SK-N-MC (cell line): ENCODE measurements around the gene MFAP2.
"Not testable (repeated sequence)": the region's sequence is repeated elsewhere in the genome, so short reads cannot be mapped to it uniquely, and the experiment has no call there.

Experiments
- DNase-seq: peaks from one replicate; pipeline ENCODE4 v3.0.0-alpha.2; 2011; ENCODE audit warnings: low read depth, low spot score
- H3K27ac ChIP-seq: fragments of 200-600 bp; sonication (generic); 2 replicates; pipeline ENCODE4 v1.5.1; 2016; ENCODE audit warnings: mixed run types
- H3K36me3 ChIP-seq: fragments of 200-600 bp; sonication (generic); 2 replicates; pipeline ENCODE4 v1.6.1; 2017; ENCODE audit warnings: antibody characterized with exemption, low read length, mixed read lengths; ENCODE audit not compliant: insufficient read depth
- H3K4me3 ChIP-seq: fragments of 200-600 bp; sonication (generic); 2 replicates; pipeline ENCODE4 v1.5.1; 2016
- H3K9ac ChIP-seq: fragments of 200-600 bp; sonication (generic); 2 replicates; pipeline ENCODE4 v1.8.0; 2017; ENCODE audit warnings: mixed run types, mixed read lengths; ENCODE audit not compliant: insufficient read length
- H3K9me3 ChIP-seq: fragments of 200-600 bp; sonication (generic); 2 replicates; pipeline ENCODE4 v1.6.1; 2017; ENCODE audit warnings: low read depth, mild to moderate bottlenecking, antibody characterized with exemption, low read length, moderate library complexity, mixed read lengths
- EZH2 ChIP-seq: fragments of 200-600 bp; sonication (generic); IDR thresholded peaks from one replicate; pipeline ENCODE4 v1.6.1; 2017; ENCODE audit warnings: antibody characterized with exemption
- FOXP2 ChIP-seq: optimal IDR thresholded peaks from 2 replicates; pipeline ENCODE3; 2011; ENCODE audit warnings: mild to moderate bottlenecking, moderate library complexity; ENCODE audit not compliant: insufficient read depth; ENCODE audit errors: extremely low read length, control extremely low read depth
- POLR2AphosphoS5 ChIP-seq: IDR thresholded peaks from 2 replicates; pipeline ENCODE4 v1.6.1; 2012; ENCODE audit warnings: mild to moderate bottlenecking, low read depth, low read length, borderline replicate concordance

The MFAP2 gene

GRCh38 chr1:16954579-16954978 lies 25.8 kb downstream of the MFAP2 start:
- DNase-seq: no peak
- no peak overlapping the region for H3K9ac ChIP-seq
- H3K9me3 ChIP-seq: no peaks in the 10 kb centered on the region
- H3K27ac ChIP-seq: no peak overlapping the region
- H3K36me3 ChIP-seq: no peaks in the 10 kb centered on the region
- TF ChIP-seq FOXP2 (no peak), EZH2 (no peak), POLR2AphosphoS5 (no peak)
- no peak overlapping the region for H3K4me3 ChIP-seq

DNA sequence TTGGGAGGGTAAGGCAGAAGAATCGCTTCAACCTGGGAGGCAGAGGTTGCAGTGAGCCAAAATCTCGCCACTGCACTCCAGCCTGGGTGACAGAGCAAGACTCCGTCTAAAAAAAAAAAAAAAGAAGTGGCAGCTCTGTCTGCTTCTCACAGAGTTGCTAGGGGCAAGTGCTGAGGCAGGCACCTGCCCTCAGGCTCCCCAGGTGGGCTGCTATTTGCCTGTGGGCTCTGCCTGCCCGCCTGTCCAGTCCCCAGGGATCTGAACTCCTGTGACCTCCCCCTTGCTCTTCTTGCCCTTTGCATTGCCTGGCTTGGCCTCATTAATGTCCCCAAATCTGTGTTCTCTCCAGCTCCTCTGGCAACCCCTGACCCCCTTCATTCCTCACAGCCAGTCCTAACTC lies 28.0 kb downstream of the MFAP2 start:
- H3K9me3 ChIP-seq, H3K4me3 ChIP-seq, H3K9ac ChIP-seq, H3K36me3 ChIP-seq, H3K27ac ChIP-seq, DNase-seq: not testable (repeated sequence)

GRCh38 chr1:16949026-16949425 lies 31.4 kb downstream of the MFAP2 start:
- not testable (repeated sequence) for H3K27ac ChIP-seq, H3K36me3 ChIP-seq, H3K4me3 ChIP-seq, DNase-seq, H3K9ac ChIP-seq, H3K9me3 ChIP-seq

DNA sequence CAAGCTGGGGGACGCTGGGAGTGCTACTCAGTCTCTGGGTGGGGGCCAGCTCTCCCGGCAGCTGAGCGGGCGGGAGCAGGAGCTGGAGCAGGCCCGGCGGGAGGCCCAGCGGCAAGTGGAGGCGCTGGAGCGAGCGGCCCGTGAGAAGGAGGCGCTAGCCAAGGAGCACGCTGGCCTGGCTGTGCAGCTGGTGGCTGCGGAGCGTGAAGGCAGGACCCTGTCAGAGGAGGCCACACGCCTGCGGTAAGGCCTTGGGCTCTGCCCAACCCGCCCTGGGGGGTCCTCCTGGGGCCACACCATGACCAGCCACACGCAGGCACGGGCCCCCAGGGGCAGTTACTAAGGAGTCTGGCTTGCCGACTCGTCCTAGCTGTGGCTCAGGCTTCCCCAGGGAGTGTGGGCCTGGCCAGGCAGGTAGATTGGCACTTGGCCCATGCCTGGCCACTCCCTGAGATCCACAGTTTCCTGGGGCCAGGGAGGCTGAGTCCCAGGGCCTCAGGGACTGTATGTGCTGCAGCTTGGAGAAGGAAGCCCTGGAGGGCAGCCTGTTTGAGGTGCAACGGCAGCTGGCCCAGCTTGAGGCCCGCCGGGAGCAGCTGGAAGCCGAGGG lies 32.0 kb downstream of the MFAP2 start:
- not testable (repeated sequence) for DNase-seq, H3K9ac ChIP-seq, H3K9me3 ChIP-seq, H3K4me3 ChIP-seq, H3K27ac ChIP-seq, H3K36me3 ChIP-seq

DNA sequence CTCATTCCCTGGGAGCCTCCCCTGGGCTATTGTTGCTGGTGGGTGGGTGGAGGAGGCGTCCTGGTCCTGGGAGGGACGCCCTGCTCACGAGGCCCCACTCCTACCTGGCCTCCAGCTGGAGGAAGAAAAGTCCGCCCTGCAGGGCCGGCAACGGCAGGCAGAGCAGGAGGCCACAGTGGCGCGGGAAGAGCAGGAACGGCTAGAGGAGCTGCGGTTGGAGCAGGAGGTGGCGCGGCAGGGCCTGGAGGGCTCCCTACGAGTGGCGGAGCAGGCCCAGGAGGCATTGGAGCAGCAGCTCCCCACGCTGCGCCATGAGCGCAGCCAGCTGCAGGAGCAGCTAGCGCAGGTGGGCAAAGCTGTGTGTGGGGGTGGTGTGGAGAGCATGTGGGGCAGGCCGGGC lies 33.8 kb downstream of the MFAP2 start:
- H3K27ac ChIP-seq: no peak overlapping the region
- H3K9ac ChIP-seq: no peak overlapping the region
- no peaks in the 10 kb centered on the region for H3K36me3 ChIP-seq
- H3K4me3 ChIP-seq: no peak overlapping the region
- no peak for DNase-seq
- TF ChIP-seq EZH2 (no peak), POLR2AphosphoS5 (no peak), FOXP2 (no peak)
- no peaks in the 10 kb centered on the region for H3K9me3 ChIP-seq

DNA sequence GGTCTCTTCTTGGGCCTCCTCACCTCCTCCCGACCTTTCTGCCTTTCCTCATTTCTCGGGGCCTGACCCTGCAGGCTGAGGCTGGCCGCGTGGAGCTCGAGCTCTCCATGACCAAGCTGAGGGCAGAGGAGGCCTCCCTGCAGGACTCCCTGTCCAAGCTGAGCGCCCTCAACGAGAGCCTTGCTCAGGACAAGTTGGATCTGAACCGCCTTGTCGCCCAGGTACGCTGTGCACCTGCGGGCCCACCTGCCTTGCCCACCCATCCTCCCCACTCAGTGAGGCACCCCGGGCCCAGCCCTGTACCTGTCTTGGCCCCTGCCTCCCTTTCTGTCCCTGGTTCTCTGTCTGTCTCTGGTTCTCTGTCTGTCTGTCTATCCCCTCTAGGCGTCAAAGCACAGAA lies 34.2 kb downstream of the MFAP2 start:
- H3K9ac ChIP-seq, DNase-seq, H3K9me3 ChIP-seq, H3K36me3 ChIP-seq, H3K4me3 ChIP-seq, H3K27ac ChIP-seq: not testable (repeated sequence)

- not testable (repeated sequence) for H3K27ac ChIP-seq, H3K9me3 ChIP-seq, H3K4me3 ChIP-seq, H3K9ac ChIP-seq, H3K36me3 ChIP-seq, DNase-seq
Measured at GRCh38 chr1:16945512-16945911, 34.9 kb downstream of the MFAP2 start.

- H3K9ac ChIP-seq: no peak overlapping the region
- no peak for TF ChIP-seq EZH2
- TF ChIP-seq POLR2AphosphoS5: no peak
- TF ChIP-seq FOXP2: no peak
- DNase-seq: no peak
- H3K27ac ChIP-seq: no peak overlapping the region
- no peaks in the 10 kb centered on the region for H3K9me3 ChIP-seq
- no peak overlapping the region for H3K4me3 ChIP-seq
- H3K36me3 ChIP-seq: no peaks in the 10 kb centered on the region
Measured at GRCh38 chr1:16944038-16944437, 36.4 kb downstream of the MFAP2 start.

DNA sequence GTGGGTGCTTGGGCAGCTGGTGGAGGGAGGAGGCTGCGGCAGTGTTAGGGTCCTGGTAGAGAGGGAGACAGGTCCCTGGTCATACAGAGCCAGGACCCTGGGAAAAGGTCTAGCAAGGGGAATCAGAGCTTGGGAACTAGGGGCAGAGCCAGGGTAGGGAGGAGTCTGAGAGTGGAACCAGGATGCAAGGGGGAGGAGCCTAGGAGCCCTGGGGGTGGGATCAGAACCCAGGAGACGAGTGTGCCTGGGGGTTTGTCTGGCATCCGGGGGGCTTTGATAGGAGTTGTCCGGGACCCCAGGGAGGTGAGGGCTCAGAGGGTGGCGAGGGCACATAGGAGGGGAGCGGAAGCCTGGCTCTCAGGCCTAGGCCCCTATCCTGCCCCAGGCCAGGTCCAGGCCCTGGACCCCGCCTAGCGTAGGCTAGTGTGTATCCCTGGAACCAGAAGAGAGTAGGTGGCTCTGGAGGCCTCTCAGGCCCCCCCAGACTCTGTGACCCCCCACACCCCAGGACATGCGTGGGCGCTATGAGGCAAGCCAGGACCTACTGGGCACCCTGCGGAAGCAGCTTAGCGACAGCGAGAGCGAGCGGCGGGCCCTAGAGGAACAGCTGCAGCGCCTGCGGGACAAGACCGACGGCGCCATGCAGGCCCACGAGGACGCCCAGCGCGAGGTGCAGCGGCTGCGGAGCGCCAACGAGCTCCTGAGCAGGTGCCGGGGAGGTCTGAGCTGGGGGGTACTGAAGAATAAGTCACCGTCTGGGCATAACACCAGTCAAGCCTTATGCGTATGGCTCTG lies 40.8 kb downstream of the MFAP2 start:
- H3K36me3 ChIP-seq, H3K27ac ChIP-seq, H3K9me3 ChIP-seq, H3K9ac ChIP-seq, H3K4me3 ChIP-seq, DNase-seq: not testable (repeated sequence)
